ENCODE measurements around the gene JAG2.

JAG2 gene
- 1.8 to 5.0 reads per million in 2 experiments for total RNA-seq

- peak; percentile 47 for DNase-seq (ENCODE audit: low read depth)
These were observed at the start of gene JAG2 for GRCh38 chr14:105168496-105168978. Gene JAG2, minus strand, starts transcription at chr14:105168776. Its CDS starts 356 bp downstream, at chr14:105168420.

- no peak for DNase-seq (ENCODE audit: low read depth)
These were observed 49.2 kb upstream of the JAG2 start for GRCh38 chr14:105217774-105218173.

GRCh38 chr14:105216490-105217247 is 48.1 kb upstream of the JAG2 start:
- DNase-seq (ENCODE audit: low read depth) = no peak

GRCh38 chr14:105215602-105216001 is 47.0 kb upstream of the JAG2 start:
- no peak for DNase-seq (ENCODE audit: low read depth)

- DNase-seq (ENCODE audit: low read depth) = no peak
These were observed 45.8 kb upstream of the JAG2 start for GRCh38 chr14:105214324-105214915.

- DNase-seq (ENCODE audit: low read depth) = no peak
These were observed 44.8 kb upstream of the JAG2 start for GRCh38 chr14:105213361-105213760.

- no peak for DNase-seq (ENCODE audit: low read depth)
These were observed 44.1 kb upstream of the JAG2 start for GRCh38 chr14:105212541-105213300.

- DNase-seq (ENCODE audit: low read depth) = no peak
These were observed 43.1 kb upstream of the JAG2 start for GRCh38 chr14:105211758-105212089.

GRCh38 chr14:105211086-105211757 is 42.6 kb upstream of the JAG2 start:
- DNase-seq (ENCODE audit: low read depth) = no peak

- DNase-seq (ENCODE audit: low read depth) = no peak
These were observed 41.9 kb upstream of the JAG2 start for GRCh38 chr14:105210266-105211025.

GRCh38 chr14:105209646-105210045 is 41.1 kb upstream of the JAG2 start:
- no peak for DNase-seq (ENCODE audit: low read depth)

GRCh38 chr14:105209091-105209490 is 40.5 kb upstream of the JAG2 start:
- no peak for DNase-seq (ENCODE audit: low read depth)

- DNase-seq (ENCODE audit: low read depth) = no peak
These were observed 40.1 kb upstream of the JAG2 start for GRCh38 chr14:105208738-105209075.

GRCh38 chr14:105207996-105208737 is 39.6 kb upstream of the JAG2 start:
- no peak for DNase-seq (ENCODE audit: low read depth)

GRCh38 chr14:105207460-105207901 is 38.9 kb upstream of the JAG2 start:
- DNase-seq (ENCODE audit: low read depth) = no peak

- DNase-seq (ENCODE audit: low read depth) = no peak
These were observed 38.3 kb upstream of the JAG2 start for GRCh38 chr14:105206873-105207272.

- DNase-seq (ENCODE audit: low read depth) = no peak
These were observed 37.2 kb upstream of the JAG2 start for GRCh38 chr14:105205673-105206208.

GRCh38 chr14:105204931-105205672 is 36.5 kb upstream of the JAG2 start:
- no peak for DNase-seq (ENCODE audit: low read depth)

GRCh38 chr14:105204206-105204930 is 35.8 kb upstream of the JAG2 start:
- no peak for DNase-seq (ENCODE audit: low read depth)
